Gastrocnemius medialis (tissue), 4 donors: ENCODE results near the gene SUFU. TPM values are rescaled to one million over a fixed set of nuclear protein-coding genes. Genes with fewer than 3 reads are reported as not detected.

Experiments
- ATAC-seq, 2 donors: fragments of 150-250 bp; one replicate each; pipeline ENCODE4 v1.9.1; 2016
- DNase-seq, 2 donors: peaks; one replicate each; pipeline ENCODE4 v3.0.0-alpha.2; 2019
- H3K27ac ChIP-seq, 4 donors: fragments of 200-600 bp; sonication (generic); 1 replicate in 1 of 4; 2 replicates in 3 of 4; pipeline ENCODE4 v1.5.1; 2016 to 2018; ENCODE audit warnings: mild to moderate bottlenecking in 2 of 4, moderate library complexity in 1 of 4
- H3K27me3 ChIP-seq, 3 donors: fragments of 200-600 bp; sonication (generic) in 2 of 3; 1 replicate in 1 of 3; 2 replicates in 2 of 3; pipeline versions ENCODE4 v1.5.1 to v1.6.0; 2016 to 2019; ENCODE audit warnings: mild to moderate bottlenecking in 1 of 3, moderate library complexity in 1 of 3
- H3K36me3 ChIP-seq, 2 donors: fragments of 200-600 bp; sonication (generic) in 1 of 2; one replicate each; pipeline ENCODE4 v1.5.1; 2017 to 2018
- H3K4me1 ChIP-seq, 2 donors: fragments of 200-600 bp; sonication (generic) in 1 of 2; one replicate each; pipeline ENCODE4 v1.5.1; 2016 to 2017; ENCODE audit warnings: mild to moderate bottlenecking in 2 of 2
- H3K4me3 ChIP-seq, 4 donors: fragments of 200-600 bp; sonication (generic) in 3 of 4; 1 replicate in 1 of 4; 2 replicates in 3 of 4; pipeline ENCODE4 v1.5.1; 2016 to 2019; ENCODE audit warnings: mild to moderate bottlenecking in 2 of 4
- H3K9me3 ChIP-seq, 3 donors: fragments of 200-600 bp; sonication (generic) in 2 of 3; 1 replicate in 1 of 3; 2 replicates in 2 of 3; pipeline ENCODE4 v1.5.1; 2016 to 2019
- POLR2A ChIP-seq, 2 donors: fragments of 450-650 bp; IDR thresholded peaks; one replicate each; pipeline ENCODE4 v1.6.1; 2017; ENCODE audit warnings: antibody characterized with exemption in 2 of 2, mild to moderate bottlenecking in 2 of 2, moderate library complexity in 2 of 2
- in situ Hi-C, 4 donors: fragments of 200-750 bp; cut with MboI; loops; one replicate each; pipeline versions ENCODE4 v1.15.0 to v1.8.0; 2017; ENCODE audit warnings: low sequenced_read_pairs in 4 of 4
- intact Hi-C: fragments of 100-400 bp; cut with DNase I; formaldehyde crosslinking; loops from one replicate; pipeline ENCODE4 v1.15.1; 2023; ENCODE audit warnings: low total_unique reads
- total RNA-seq, 4 donors: library from RNA; depleted of rRNA; stranded (reverse); fragments of >200 nt; gene quantifications; one replicate each; pipeline versions ENCODE4 v1.1.0 to v1.2.3, GENCODE V29; 2016
- TF ChIP-seq, protein P1 (sequence below), 5 experiments: fragments of 450-650 bp in 3 of 5; fragments of 200-600 bp in 2 of 5; sonication (generic) in 2 of 5; IDR thresholded peaks in 4 of 5; conservative IDR thresholded peaks in 1 of 5; 1 replicate in 4 of 5; 2 replicates in 1 of 5; pipeline ENCODE4 v1.5.1; 2016 to 2019; ENCODE audit warnings: antibody characterized with exemption in 5 of 5, mild to moderate bottlenecking in 3 of 5, moderate library complexity in 3 of 5

Gene SUFU
- total RNA-seq, 4 donors from 2014 or later = 7.3 to 11.8 (median 7.9) TPM

DNA sequence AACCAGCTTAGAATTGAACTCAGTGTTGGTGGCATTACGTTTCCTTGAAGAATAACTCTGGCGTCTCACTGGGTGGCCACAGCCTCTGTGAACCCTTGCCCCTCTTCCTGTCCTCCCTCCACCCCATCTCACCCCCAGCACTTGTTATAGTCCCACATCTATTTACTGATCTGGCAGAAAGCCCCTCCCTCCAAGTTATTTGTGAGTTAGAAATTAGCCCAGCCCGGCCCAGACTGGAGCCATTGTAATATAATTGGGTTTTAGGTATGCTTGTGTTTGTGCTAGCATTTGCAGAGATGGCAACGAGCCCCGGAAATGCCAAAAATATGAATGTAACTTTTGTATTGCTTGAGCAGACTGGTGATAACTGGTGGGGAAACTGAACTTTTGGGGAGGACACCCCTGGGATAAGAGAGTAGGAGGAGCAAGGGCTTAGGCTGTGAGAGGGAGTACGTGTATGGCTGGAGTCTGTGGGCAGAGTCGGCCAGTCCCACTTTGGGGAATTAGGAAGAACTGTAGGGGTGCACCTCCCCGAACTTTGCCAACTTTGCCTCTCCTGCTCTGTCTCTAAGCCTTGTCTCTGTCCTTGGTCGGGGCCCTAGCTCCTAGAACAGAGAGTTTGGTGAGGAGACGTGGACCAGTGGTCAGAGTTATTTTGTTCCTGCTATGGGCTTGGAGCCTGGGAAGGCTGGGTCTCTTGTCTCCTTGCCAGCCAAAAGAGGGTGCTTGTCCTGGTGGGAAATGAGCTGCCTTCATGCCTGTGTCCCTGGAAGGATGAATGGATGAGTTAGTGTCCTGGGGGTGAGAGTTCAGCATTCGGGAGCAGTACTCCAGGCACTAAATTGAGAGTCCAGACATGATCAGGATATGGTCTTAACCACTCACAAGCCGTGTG, 121.2 kb downstream of the SUFU start:
- H3K27me3 ChIP-seq = no peaks in the 10 kb centered on the region
- H3K4me3 ChIP-seq = no peak overlapping the region
- H3K27ac ChIP-seq = peak overlapping the region in 1 of 4 donors; percentile 79
- DNase-seq (no peak), ATAC-seq (no peak)
- in situ Hi-C loops = no loop called here
- TF ChIP-seq POLR2A (IDR thresholded peaks at IDR 0.05) = no peak
- TF ChIP-seq, protein P1, sequence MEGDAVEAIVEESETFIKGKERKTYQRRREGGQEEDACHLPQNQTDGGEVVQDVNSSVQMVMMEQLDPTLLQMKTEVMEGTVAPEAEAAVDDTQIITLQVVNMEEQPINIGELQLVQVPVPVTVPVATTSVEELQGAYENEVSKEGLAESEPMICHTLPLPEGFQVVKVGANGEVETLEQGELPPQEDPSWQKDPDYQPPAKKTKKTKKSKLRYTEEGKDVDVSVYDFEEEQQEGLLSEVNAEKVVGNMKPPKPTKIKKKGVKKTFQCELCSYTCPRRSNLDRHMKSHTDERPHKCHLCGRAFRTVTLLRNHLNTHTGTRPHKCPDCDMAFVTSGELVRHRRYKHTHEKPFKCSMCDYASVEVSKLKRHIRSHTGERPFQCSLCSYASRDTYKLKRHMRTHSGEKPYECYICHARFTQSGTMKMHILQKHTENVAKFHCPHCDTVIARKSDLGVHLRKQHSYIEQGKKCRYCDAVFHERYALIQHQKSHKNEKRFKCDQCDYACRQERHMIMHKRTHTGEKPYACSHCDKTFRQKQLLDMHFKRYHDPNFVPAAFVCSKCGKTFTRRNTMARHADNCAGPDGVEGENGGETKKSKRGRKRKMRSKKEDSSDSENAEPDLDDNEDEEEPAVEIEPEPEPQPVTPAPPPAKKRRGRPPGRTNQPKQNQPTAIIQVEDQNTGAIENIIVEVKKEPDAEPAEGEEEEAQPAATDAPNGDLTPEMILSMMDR (IDR thresholded peaks at IDR 0.05 in 4 of 5, conservative IDR thresholded peaks at IDR 0.05 in 1 of 5) = no peak
- intact Hi-C loops = no loop called here
- no peaks in the 10 kb centered on the region for H3K36me3 ChIP-seq
- H3K9me3 ChIP-seq = no peaks in the 10 kb centered on the region
- H3K4me1 ChIP-seq = peaks cover 51 to 58% of the 10 kb centered on the region in 2 donors

- H3K4me3 ChIP-seq = no peak overlapping the region
- intact Hi-C loops = no loop called here
- no peak for DNase-seq
- peak overlapping the region; percentile 28 to 79 (median 70) for H3K27ac ChIP-seq
- ATAC-seq = no peak
- peaks cover 0 to 5% of the 10 kb centered on the region in 2 donors for H3K36me3 ChIP-seq
- no peak for TF ChIP-seq POLR2A (IDR thresholded peaks at IDR 0.05)
- TF ChIP-seq, protein P1 (IDR thresholded peaks at IDR 0.05 in 4 of 5, conservative IDR thresholded peaks at IDR 0.05 in 1 of 5) = no peak
- in situ Hi-C loops = no loop called here
- H3K27me3 ChIP-seq = no peaks in the 10 kb centered on the region
- H3K4me1 ChIP-seq = peaks cover 40 to 49% of the 10 kb centered on the region in 2 donors
- H3K9me3 ChIP-seq = no peaks in the 10 kb centered on the region
These were observed 122.4 kb downstream of the SUFU start for GRCh38 chr10:102626026-102626685.

- peak overlapping the region; percentile 70 to 79 (median 72) for H3K27ac ChIP-seq
- in situ Hi-C loops (no loop called here), intact Hi-C loops (no loop called here)
- no peaks in the 10 kb centered on the region for H3K9me3 ChIP-seq
- ATAC-seq = no peak
- DNase-seq = no peak
- no peak overlapping the region for H3K4me3 ChIP-seq
- no peaks in the 10 kb centered on the region for H3K27me3 ChIP-seq
- H3K36me3 ChIP-seq = peaks cover 0 to 5% of the 10 kb centered on the region in 2 donors
- H3K4me1 ChIP-seq = peaks cover 34 to 44% of the 10 kb centered on the region in 2 donors
- TF ChIP-seq, protein P1 (IDR thresholded peaks at IDR 0.05 in 4 of 5, conservative IDR thresholded peaks at IDR 0.05 in 1 of 5) = no peak
- TF ChIP-seq POLR2A (IDR thresholded peaks at IDR 0.05) = no peak
These were observed 123.5 kb downstream of the SUFU start for GRCh38 chr10:102627291-102627735.

- peaks cover 0 to 5% of the 10 kb centered on the region in 2 donors for H3K36me3 ChIP-seq
- H3K27me3 ChIP-seq = no peaks in the 10 kb centered on the region
- TF ChIP-seq, protein P1 (IDR thresholded peaks at IDR 0.05 in 4 of 5, conservative IDR thresholded peaks at IDR 0.05 in 1 of 5) = no peak
- no peak for TF ChIP-seq POLR2A (IDR thresholded peaks at IDR 0.05)
- ATAC-seq (peak; percentile 31 to 36), DNase-seq (peak in 1 of 2 donors; percentile 34)
- H3K4me3 ChIP-seq = no peak overlapping the region
- H3K27ac ChIP-seq = peak overlapping the region; percentile 70 to 79 (median 72)
- intact Hi-C loops (no loop called here), in situ Hi-C loops (no loop called here)
- no peaks in the 10 kb centered on the region for H3K9me3 ChIP-seq
- peaks cover 39 to 47% of the 10 kb centered on the region in 2 donors for H3K4me1 ChIP-seq
These were observed 124.0 kb downstream of the SUFU start for GRCh38 chr10:102627736-102628293.
